ENCODE measurements around the gene SSC5D.
A peak's percentile ranks its signal among the peaks of the same experiment; 100 is the strongest.
"Not testable (repeated sequence)": the region's sequence is repeated elsewhere in the genome, so short reads cannot be mapped to it uniquely, and the experiment has no call there.

The SSC5D gene

DNA sequence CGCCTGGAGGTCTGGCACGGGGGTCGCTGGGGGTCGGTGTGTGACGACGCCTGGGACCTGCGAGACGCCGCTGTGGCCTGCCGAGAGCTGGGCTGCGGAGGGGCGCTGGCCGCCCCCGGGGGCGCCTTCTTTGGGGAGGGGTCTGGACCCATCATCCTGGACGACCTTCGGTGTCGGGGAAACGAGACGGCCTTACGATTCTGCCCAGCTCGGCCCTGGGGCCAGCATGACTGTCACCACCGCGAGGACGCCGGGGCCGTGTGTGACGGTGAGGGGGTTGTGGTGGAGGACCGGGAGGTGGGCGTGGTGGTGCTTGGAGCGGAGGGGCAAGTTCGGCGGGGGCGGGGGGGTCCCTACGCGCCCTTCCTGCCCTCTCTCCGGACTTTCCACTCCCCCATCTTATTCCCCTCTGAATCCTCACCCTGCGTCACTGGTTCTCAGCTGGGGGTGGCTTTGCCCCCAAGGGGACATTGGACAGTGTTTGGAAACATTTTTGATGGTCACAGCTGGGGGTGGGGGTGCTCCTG, 5.5 kb downstream of the SSC5D start:
- DNase-seq (no peak), ATAC-seq (ENCODE audit: insufficient read depth, low read depth) (no peak)
- no peak overlapping the region for H3K27ac ChIP-seq (ENCODE audit: low read length)
- H3K4me1 ChIP-seq (ENCODE audit: insufficient read depth, low read length) = no peaks in the 10 kb centered on the region
- H3K27me3 ChIP-seq (ENCODE audit: insufficient read depth, low read length, poor library complexity) = no peaks in the 10 kb centered on the region
- H3K9ac ChIP-seq (ENCODE audit: low read depth, low read length) = no peak overlapping the region
- TF ChIP-seq, protein P1, sequence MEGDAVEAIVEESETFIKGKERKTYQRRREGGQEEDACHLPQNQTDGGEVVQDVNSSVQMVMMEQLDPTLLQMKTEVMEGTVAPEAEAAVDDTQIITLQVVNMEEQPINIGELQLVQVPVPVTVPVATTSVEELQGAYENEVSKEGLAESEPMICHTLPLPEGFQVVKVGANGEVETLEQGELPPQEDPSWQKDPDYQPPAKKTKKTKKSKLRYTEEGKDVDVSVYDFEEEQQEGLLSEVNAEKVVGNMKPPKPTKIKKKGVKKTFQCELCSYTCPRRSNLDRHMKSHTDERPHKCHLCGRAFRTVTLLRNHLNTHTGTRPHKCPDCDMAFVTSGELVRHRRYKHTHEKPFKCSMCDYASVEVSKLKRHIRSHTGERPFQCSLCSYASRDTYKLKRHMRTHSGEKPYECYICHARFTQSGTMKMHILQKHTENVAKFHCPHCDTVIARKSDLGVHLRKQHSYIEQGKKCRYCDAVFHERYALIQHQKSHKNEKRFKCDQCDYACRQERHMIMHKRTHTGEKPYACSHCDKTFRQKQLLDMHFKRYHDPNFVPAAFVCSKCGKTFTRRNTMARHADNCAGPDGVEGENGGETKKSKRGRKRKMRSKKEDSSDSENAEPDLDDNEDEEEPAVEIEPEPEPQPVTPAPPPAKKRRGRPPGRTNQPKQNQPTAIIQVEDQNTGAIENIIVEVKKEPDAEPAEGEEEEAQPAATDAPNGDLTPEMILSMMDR (IDR thresholded peaks at IDR 0.05; ENCODE audit: borderline replicate concordance, extremely low read depth, low read length, poor library complexity, severe bottlenecking) = no peak
- TF ChIP-seq EZH2 (IDR thresholded peaks at IDR 0.05; ENCODE audit: borderline replicate concordance, low read depth, low read length, severe bottlenecking) = no peak
- H2AFZ ChIP-seq (ENCODE audit: low read depth, low read length) = no peak overlapping the region
- H3K4me2 ChIP-seq (ENCODE audit: insufficient read depth, low read length) = no peak overlapping the region
- H3K4me3 ChIP-seq (ENCODE audit: low read depth in 1 of 2, low read length in 2 of 2) = no peak overlapping the region
- H3K9me3 ChIP-seq (ENCODE audit: insufficient read depth, low read length, severe bottlenecking) = no peaks in the 10 kb centered on the region
- H3K79me2 ChIP-seq (ENCODE audit: insufficient read depth, low read length) = no peaks in the 10 kb centered on the region
- no peaks in the 10 kb centered on the region; the same call in 1 of the 2 replicates for H4K20me1 ChIP-seq (ENCODE audit: insufficient read depth, low read length)
- H3K36me3 ChIP-seq (ENCODE audit: insufficient read depth, low read length) = no peaks in the 10 kb centered on the region

DNA sequence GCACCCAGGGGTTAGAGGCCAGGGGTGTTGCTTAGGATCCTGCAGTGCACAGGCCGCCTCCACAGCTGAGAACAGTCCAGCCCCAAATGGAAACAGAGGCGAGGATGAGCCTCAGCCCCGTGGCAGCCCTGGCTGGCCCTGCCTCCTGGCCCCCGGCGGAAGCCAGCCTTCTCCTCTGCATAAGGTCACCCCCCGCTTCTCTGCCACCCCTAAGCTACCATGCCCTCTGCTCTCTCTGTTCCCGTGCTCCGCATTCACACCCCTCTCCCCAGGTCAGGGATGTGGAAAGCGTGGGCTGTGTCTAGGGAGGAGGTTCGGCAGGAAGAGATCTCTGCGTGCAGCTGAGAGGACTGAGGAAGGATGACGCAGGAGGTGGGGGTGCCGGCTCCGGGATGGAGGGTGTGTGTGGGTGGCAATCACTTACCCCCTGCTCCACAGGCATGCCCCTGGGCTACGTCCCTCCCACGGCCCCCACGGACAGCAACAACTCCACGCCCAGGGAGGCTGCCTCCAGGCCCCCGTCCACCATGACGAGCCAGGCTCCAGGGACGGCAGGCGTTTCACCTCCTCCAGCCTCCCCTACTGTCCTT, 6.0 kb downstream of the SSC5D start:
- TF ChIP-seq, protein P1 (IDR thresholded peaks at IDR 0.05; ENCODE audit: borderline replicate concordance, extremely low read depth, low read length, poor library complexity, severe bottlenecking) = no peak
- TF ChIP-seq EZH2 (IDR thresholded peaks at IDR 0.05; ENCODE audit: borderline replicate concordance, low read depth, low read length, severe bottlenecking) = no peak
- DNase-seq = no peak
- no peaks in the 10 kb centered on the region for H3K36me3 ChIP-seq (ENCODE audit: insufficient read depth, low read length)
- H3K9me3 ChIP-seq (ENCODE audit: insufficient read depth, low read length, severe bottlenecking) = no peaks in the 10 kb centered on the region
- no peak overlapping the region for H3K9ac ChIP-seq (ENCODE audit: low read depth, low read length)
- H2AFZ ChIP-seq (ENCODE audit: low read depth, low read length) = no peak overlapping the region
- peak; percentile 46; the same call in 2 of the 3 replicates for ATAC-seq (ENCODE audit: insufficient read depth, low read depth)
- H3K4me1 ChIP-seq (ENCODE audit: insufficient read depth, low read length) = no peaks in the 10 kb centered on the region
- H3K27ac ChIP-seq (ENCODE audit: low read length) = no peak overlapping the region
- H3K79me2 ChIP-seq (ENCODE audit: insufficient read depth, low read length) = no peaks in the 10 kb centered on the region
- H4K20me1 ChIP-seq (ENCODE audit: insufficient read depth, low read length) = no peaks in the 10 kb centered on the region; the same call in 1 of the 2 replicates
- H3K27me3 ChIP-seq (ENCODE audit: insufficient read depth, low read length, poor library complexity) = no peaks in the 10 kb centered on the region
- no peak overlapping the region for H3K4me3 ChIP-seq (ENCODE audit: low read depth in 1 of 2, low read length in 2 of 2)
- H3K4me2 ChIP-seq (ENCODE audit: insufficient read depth, low read length) = no peak overlapping the region

DNA sequence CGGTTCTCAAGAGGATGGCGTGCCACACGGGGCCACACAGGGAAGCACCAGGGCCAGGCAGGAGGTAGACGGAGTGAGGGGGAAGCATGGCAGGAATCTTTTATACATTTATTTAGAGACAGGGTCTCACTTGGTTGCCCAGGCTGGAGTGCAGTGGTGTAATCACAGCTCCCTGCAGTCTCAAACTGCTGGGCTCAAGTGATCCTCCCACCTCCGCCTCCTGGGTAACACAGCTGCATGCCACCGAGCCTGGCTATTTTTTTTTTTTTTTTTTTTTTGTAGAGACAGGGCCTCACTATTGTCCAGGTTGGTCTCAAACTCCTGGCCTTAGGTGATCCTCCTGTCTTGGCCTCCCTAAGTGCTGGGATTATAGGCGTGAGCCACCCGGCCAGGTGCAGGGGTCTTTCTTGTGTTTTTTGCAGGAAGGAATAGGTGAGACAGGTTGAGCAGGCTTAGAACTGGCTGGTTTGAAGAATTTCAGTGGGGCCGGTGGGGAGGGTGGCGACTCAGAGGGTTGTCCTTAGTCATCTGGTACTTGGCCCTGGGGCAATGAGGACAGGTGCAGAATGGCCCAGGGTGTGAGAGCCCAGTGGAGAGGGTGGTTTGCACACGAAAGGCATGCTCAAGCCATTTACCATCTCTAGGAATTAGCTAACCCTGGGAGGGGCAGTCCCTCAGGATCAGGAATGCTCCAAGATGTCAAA, 7.6 kb downstream of the SSC5D start:
- 0 out of 2 replicates have a peak, but pooled peaks cover 5% of the 10 kb centered on the region for H3K4me1 ChIP-seq (ENCODE audit: insufficient read depth, low read length)
- no peaks in the 10 kb centered on the region for H3K36me3 ChIP-seq (ENCODE audit: insufficient read depth, low read length)
- no peak for TF ChIP-seq EZH2 (IDR thresholded peaks at IDR 0.05; ENCODE audit: borderline replicate concordance, low read depth, low read length, severe bottlenecking)
- TF ChIP-seq, protein P1 (IDR thresholded peaks at IDR 0.05; ENCODE audit: borderline replicate concordance, extremely low read depth, low read length, poor library complexity, severe bottlenecking) = no peak
- H3K27ac ChIP-seq (ENCODE audit: low read length) = no peak overlapping the region
- H3K27me3 ChIP-seq (ENCODE audit: insufficient read depth, low read length, poor library complexity) = no peaks in the 10 kb centered on the region
- no peaks in the 10 kb centered on the region; the same call in 1 of the 2 replicates for H4K20me1 ChIP-seq (ENCODE audit: insufficient read depth, low read length)
- ATAC-seq (ENCODE audit: insufficient read depth, low read depth) (no peak), DNase-seq (no peak)
- no peak overlapping the region for H3K9ac ChIP-seq (ENCODE audit: low read depth, low read length)
- H3K4me2 ChIP-seq (ENCODE audit: insufficient read depth, low read length) = no peak overlapping the region
- no peaks in the 10 kb centered on the region for H3K9me3 ChIP-seq (ENCODE audit: insufficient read depth, low read length, severe bottlenecking)
- H3K79me2 ChIP-seq (ENCODE audit: insufficient read depth, low read length) = no peaks in the 10 kb centered on the region
- H3K4me3 ChIP-seq (ENCODE audit: low read depth in 1 of 2, low read length in 2 of 2) = no peak overlapping the region
- H2AFZ ChIP-seq (ENCODE audit: low read depth, low read length) = no peak overlapping the region

DNA sequence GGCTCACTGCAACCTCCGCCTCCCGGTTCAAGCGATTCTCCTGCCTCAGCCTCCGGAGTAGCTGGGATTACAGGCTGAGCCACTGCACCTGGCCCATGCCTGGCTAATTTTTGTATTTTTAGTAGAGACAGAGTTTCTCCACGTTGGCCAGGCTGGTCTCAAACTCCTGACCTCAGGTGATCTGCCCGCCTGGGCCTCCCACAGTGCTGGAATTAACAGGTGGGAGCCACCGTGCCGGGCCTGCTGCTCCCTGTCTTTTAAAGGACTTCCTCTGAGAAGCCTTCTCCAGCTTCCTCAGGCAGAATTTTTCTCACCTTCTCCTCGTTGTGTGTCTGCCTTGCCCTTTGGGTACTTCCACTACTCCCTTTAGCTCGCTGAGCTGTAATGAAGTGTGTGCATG, 8.6 kb downstream of the SSC5D start:
- H3K27ac ChIP-seq (ENCODE audit: low read length); H3K27me3 ChIP-seq (ENCODE audit: insufficient read depth, low read length, poor library complexity); DNase-seq; H3K4me2 ChIP-seq (ENCODE audit: insufficient read depth, low read length); H4K20me1 ChIP-seq (ENCODE audit: insufficient read depth, low read length); H3K9me3 ChIP-seq (ENCODE audit: insufficient read depth, low read length, severe bottlenecking); H3K79me2 ChIP-seq (ENCODE audit: insufficient read depth, low read length); H3K9ac ChIP-seq (ENCODE audit: low read depth, low read length); H2AFZ ChIP-seq (ENCODE audit: low read depth, low read length); H3K4me3 ChIP-seq (ENCODE audit: low read depth in 1 of 2, low read length in 2 of 2); ATAC-seq (ENCODE audit: insufficient read depth, low read depth); H3K36me3 ChIP-seq (ENCODE audit: insufficient read depth, low read length); H3K4me1 ChIP-seq (ENCODE audit: insufficient read depth, low read length): not testable (repeated sequence)

All from DND-41 (cell line).